ENCODE measurements around the gene CORO7.

DNA sequence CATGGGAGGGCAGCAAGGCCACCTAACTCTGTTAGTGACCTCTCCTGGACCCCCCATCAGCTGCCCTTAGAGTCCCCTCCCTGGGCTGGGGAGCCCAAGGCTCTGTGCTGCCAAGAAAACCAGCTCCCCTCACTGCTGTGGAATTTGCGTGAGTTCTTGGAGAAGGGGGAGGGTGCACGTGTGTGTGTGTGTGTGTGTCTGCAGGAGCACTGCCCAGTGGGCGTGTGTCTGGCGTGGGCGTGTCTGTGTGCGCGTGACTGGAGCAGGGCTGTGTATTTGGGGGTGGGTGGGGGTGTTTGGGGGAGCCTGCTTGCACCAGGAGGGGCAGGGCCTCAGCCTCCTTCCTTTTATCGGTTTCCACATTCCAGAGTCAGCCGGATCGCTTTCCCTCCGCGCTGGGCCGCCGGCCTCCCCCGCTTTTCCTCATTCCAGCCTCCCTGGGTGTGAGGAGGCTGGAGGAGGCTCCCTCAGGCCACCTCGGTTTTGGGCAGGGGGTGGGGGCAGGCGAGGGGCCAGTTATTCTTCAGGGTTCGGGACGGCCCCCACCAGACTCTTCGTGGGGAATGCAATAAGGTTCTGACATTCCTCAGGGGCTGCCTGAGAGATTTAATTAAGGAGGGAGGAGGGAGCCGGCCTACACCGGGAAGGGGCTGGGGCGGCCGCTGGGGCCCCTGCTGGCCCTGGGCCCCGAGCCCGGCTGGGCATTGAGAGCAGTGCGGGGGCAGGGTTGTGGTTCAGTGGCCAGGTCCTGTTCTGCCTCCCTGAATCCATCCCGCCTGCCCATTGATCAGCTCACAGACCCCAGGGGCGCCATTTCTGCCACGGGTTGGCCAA lies 42.3 kb downstream of the CORO7 start:
- TF ChIP-seq, protein P1, sequence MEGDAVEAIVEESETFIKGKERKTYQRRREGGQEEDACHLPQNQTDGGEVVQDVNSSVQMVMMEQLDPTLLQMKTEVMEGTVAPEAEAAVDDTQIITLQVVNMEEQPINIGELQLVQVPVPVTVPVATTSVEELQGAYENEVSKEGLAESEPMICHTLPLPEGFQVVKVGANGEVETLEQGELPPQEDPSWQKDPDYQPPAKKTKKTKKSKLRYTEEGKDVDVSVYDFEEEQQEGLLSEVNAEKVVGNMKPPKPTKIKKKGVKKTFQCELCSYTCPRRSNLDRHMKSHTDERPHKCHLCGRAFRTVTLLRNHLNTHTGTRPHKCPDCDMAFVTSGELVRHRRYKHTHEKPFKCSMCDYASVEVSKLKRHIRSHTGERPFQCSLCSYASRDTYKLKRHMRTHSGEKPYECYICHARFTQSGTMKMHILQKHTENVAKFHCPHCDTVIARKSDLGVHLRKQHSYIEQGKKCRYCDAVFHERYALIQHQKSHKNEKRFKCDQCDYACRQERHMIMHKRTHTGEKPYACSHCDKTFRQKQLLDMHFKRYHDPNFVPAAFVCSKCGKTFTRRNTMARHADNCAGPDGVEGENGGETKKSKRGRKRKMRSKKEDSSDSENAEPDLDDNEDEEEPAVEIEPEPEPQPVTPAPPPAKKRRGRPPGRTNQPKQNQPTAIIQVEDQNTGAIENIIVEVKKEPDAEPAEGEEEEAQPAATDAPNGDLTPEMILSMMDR (IDR thresholded peaks at IDR 0.05; ENCODE audit: low read depth, low read length), result no peak
- no peak for TF ChIP-seq EZH2phosphoT487 (IDR thresholded peaks at IDR 0.05; ENCODE audit: low read depth)

All from OCI-LY3 (cell line).